ENCODE measurements around the gene AMY1A. TPM values are rescaled to one million over a fixed set of nuclear protein-coding genes. Genes with fewer than 3 reads are reported as not detected.
"Not testable (repeated sequence)": the region's sequence is repeated elsewhere in the genome, so short reads cannot be mapped to it uniquely, and the experiment has no call there.

Gene AMY1A
- total RNA-seq, result not detected

DNA sequence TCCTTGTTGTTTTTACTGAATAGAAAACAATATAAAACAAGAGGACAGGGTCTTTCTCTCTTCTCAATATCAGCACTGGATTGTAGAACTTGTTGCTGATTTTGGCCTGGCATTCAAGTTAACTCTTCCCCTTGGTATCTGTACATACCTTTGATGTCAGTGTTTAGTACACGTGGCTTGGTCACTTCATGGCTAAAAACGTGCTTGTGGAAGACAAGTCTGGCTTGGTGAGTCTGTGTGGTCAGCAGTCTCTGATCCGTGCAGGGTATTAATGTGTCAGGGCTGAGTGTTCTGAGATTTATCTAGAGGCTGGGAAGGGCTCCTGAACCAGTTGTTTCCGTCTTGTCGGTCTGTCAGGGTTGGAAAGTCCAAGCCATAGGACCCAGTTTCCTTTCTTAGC, at the start of gene AMY1A:
TSS of gene AMY1A (plus strand) at position 301 of the 400 bp plus-strand sequence. CDS start 571 bp downstream, outside the sequence.
- H3K4me3 Mint-ChIP-seq; H3K36me3 Mint-ChIP-seq (ENCODE audit: low read depth); DNase-seq; H3K27me3 Mint-ChIP-seq; H3K9me3 Mint-ChIP-seq; H3K4me1 Mint-ChIP-seq; H3K27ac Mint-ChIP-seq; CTCF ChIA-PET; POLR2A ChIA-PET: not testable (repeated sequence)

DNA sequence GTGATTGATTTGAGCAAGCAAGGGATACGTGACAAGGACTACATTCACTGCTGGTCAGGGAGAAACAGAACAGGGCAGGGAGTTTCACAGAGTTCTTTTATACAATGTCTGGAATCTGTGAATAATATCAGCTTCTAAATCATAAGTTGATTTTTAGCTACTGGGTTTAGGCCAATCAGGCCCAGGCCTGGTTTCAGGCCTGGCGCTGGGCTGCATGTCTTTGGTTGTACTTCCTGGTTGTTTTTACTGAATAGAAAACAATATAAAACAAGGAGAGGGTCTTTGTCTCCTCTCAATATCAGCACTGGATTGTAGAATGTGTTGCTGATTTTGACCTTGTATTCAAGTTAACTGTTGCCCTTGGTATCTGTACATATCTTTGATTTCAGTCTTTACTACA, 39.2 kb upstream of the AMY1A start:
- Mint-ChIP-seq H3K27ac (no peak overlapping the region), H3K4me3 (no peak overlapping the region), H3K27me3 (no peaks in the 10 kb centered on the region), H3K4me1 (no peaks in the 10 kb centered on the region), H3K9me3 (no peaks in the 10 kb centered on the region), H3K36me3 (ENCODE audit: low read depth) (no peaks in the 10 kb centered on the region)
- no peak for DNase-seq
- CTCF ChIA-PET, result no interaction called here
- POLR2A ChIA-PET, result no interaction called here

DNA sequence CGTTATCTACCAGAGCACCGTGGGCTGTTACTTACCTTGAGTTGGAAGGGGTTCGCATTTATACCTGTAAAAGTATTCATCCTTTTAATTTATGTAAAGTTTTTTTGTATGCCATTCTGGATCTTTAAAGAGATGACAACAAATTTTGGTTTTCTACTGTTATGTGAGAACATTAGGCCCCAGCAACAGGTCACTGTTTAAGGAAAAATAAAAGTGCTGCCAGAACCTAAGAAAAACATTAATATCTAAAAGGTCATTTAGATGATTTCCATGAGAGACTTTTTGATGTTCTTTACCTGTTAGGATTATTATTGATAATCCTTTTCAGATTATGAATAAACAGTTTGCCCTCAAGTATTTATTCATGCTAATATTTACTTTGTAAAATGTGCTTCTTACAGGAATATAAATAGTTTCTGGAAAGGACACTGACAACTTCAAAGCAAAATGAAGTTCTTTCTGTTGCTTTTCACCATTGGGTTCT, 38.5 kb upstream of the AMY1A start, which contains the start of gene AMY2A:
TSS of gene AMY2A (plus strand) at position 434 of the 484 bp plus-strand sequence. CDS start at position 448, 14 bp downstream.
- DNase-seq; H3K9me3 Mint-ChIP-seq; H3K27me3 Mint-ChIP-seq; H3K4me3 Mint-ChIP-seq; H3K27ac Mint-ChIP-seq; POLR2A ChIA-PET; H3K36me3 Mint-ChIP-seq (ENCODE audit: low read depth); H3K4me1 Mint-ChIP-seq; CTCF ChIA-PET: not testable (repeated sequence)

DNA sequence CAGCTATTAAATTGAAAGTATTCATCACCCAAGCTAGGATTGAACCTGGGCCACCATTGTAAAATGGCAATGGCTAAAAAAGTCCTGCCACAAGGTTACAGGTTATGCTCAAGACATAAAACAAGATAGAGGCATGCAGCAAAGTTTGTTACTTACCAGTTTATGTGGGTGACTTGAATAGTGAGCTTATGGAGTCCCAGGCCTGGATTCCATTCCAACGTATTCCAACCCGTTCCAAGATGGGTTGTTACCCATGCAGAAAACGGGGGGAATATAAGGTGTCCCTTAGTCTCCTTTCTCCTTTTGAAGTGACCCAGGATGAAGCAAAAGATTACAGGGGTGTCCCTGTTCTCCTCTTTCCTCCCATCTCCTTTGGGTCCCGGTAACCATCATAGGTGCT, 28.1 kb upstream of the AMY1A start:
- H3K36me3 Mint-ChIP-seq (ENCODE audit: low read depth); H3K4me1 Mint-ChIP-seq; DNase-seq; H3K27ac Mint-ChIP-seq; H3K4me3 Mint-ChIP-seq; H3K9me3 Mint-ChIP-seq; H3K27me3 Mint-ChIP-seq; POLR2A ChIA-PET; CTCF ChIA-PET: not testable (repeated sequence)

DNA sequence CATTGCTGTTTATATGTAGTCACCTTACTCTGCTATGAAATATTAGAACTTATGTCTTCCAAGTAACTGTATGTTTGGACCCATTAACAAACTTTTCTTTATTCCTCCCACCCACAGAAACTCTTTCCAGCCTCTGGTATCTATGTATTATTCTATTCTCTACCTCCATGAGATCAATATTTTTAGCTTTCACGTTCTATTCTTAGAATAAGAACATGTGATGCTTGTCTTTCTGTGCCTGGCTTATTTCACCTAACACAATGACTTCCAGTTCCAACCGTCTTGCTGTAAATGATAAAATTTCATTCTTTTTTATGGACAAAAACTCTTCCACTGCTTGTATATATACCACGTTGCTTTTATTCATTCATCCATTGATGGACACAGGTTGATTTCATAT, 14.4 kb upstream of the AMY1A start:
- H3K27ac Mint-ChIP-seq; POLR2A ChIA-PET; H3K9me3 Mint-ChIP-seq; H3K27me3 Mint-ChIP-seq; DNase-seq; H3K36me3 Mint-ChIP-seq (ENCODE audit: low read depth); H3K4me3 Mint-ChIP-seq; CTCF ChIA-PET; H3K4me1 Mint-ChIP-seq: not testable (repeated sequence)

DNA sequence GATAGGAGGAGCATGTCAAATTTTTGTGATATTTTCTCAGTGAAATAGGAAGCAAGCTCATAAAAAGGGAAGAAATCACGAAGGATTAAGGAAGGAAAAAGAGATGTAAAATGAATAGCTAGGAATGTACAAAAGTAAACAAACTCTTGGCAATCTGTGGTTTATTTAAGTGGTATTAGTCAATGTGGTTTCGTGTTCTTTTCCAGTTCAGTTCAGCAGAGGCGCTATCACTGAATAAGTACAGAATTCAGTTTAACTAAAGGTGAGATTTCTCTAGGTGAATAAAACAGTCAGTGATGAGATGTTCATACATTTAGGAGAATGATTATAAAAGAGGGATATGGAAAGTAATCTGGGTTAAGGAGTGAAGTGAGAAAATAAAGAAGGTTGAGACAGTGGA, 11.7 kb upstream of the AMY1A start:
- H3K27ac Mint-ChIP-seq, CTCF ChIA-PET: not testable (repeated sequence)

DNA sequence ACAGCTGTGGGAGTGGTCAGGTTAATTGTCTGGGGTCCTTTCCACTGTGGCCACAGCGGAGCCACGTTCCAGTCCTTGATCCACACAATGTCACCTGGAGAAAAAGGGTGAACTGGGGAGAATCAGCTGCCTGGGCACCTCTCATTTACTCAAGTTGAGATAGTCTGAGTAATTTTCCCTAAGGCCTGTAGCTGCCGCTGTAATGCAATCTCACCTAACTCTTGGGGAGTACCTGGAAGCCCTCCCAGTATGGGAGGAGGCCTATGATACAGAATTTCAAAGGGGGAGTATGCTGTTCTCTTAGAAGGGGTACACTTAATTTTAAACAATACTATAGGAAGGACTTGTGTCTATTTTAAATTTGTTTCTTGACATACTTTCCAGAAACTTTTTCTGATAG, 5.3 kb upstream of the AMY1A start:
- CTCF ChIA-PET; H3K9me3 Mint-ChIP-seq; POLR2A ChIA-PET; H3K27ac Mint-ChIP-seq; H3K27me3 Mint-ChIP-seq; H3K4me3 Mint-ChIP-seq; H3K4me1 Mint-ChIP-seq; H3K36me3 Mint-ChIP-seq (ENCODE audit: low read depth); DNase-seq: not testable (repeated sequence)

More for the DNA sequence above, 11.7 kb upstream of the AMY1A start:
- H3K36me3 Mint-ChIP-seq (ENCODE audit: low read depth); DNase-seq; POLR2A ChIA-PET; H3K9me3 Mint-ChIP-seq; H3K27me3 Mint-ChIP-seq; H3K4me1 Mint-ChIP-seq; H3K4me3 Mint-ChIP-seq: not testable (repeated sequence)

DNA sequence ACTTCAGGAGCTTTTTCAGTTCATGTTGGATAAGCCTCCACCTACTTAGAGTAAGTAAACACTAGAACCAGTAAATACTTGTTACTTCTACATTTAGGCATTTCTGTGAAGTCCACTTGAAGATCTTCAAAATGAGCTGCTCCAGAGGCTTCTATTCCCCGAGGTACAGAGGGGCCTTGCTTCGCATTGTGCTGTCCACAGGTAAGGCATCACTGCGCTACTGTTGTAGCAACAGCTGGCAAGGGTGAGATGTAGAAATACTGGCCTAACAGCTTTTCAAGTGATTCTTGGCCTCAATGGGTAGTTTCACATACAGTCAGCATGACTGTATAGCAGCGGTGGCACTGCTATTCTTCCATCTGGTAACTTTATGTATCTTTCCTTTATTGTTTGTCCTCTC, 4.7 kb upstream of the AMY1A start:
- DNase-seq; H3K36me3 Mint-ChIP-seq (ENCODE audit: low read depth); H3K9me3 Mint-ChIP-seq; CTCF ChIA-PET; H3K27ac Mint-ChIP-seq; H3K4me1 Mint-ChIP-seq; H3K27me3 Mint-ChIP-seq; POLR2A ChIA-PET; H3K4me3 Mint-ChIP-seq: not testable (repeated sequence)

DNA sequence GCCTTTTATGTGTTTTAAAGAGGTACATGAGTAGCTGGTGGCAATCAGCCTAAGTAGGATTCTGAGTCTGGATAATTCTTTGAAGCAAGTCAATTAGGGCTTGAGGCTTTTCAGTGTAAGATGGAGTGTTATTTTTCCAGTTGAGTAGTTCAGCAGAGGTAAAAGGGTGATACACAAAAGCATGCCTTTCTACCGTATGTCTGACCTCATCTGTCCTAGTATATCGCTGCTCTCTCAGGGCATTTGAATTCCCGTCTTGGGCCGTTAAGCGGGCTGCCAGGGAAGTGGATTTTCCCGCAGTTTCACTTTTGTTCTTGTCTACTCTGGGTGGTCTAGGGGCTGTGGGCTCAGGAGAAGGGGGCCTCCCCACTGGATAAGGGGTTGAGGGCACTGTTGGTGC, 1.4 kb upstream of the AMY1A start:
- DNase-seq; CTCF ChIA-PET; H3K27me3 Mint-ChIP-seq; H3K27ac Mint-ChIP-seq; H3K4me1 Mint-ChIP-seq; POLR2A ChIA-PET; H3K4me3 Mint-ChIP-seq; H3K9me3 Mint-ChIP-seq; H3K36me3 Mint-ChIP-seq (ENCODE audit: low read depth): not testable (repeated sequence)

DNA sequence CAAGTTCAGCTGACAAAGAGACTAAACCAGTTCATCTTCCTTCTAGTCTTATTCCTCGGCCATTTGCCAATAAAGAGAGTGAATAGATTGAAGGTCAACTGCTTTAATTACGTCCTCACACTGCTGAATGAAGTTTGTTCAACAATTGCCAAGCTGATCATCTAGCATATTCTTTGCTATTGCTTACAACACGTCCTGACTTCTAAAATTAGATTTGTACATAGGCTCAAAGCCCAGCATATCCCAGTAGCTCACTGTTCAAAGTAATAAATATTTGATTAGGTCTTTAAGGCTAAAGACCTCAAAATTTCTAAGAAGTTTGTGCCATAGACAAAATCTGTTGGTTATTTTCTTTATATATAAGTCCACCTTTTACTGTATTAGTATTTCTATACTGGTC, 20.8 kb downstream of the AMY1A start:
- DNase-seq; H3K27ac Mint-ChIP-seq; H3K27me3 Mint-ChIP-seq; H3K4me1 Mint-ChIP-seq; H3K9me3 Mint-ChIP-seq; H3K4me3 Mint-ChIP-seq; CTCF ChIA-PET; POLR2A ChIA-PET; H3K36me3 Mint-ChIP-seq (ENCODE audit: low read depth): not testable (repeated sequence)

DNA sequence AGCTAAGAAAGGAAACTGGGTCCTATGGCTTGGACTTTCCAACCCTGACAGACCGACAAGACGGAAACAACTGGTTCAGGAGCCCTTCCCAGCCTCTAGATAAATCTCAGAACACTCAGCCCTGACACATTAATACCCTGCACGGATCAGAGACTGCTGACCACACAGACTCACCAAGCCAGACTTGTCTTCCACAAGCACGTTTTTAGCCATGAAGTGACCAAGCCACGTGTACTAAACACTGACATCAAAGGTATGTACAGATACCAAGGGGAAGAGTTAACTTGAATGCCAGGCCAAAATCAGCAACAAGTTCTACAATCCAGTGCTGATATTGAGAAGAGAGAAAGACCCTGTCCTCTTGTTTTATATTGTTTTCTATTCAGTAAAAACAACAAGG, 40.5 kb downstream of the AMY1A start, which contains the start of gene AMY1B:
TSS of gene AMY1B (minus strand) at position 101 of the 400 bp plus-strand sequence. CDS start 571 bp downstream, outside the sequence.
- H3K27me3 Mint-ChIP-seq; DNase-seq; H3K36me3 Mint-ChIP-seq (ENCODE audit: low read depth); H3K27ac Mint-ChIP-seq; H3K4me1 Mint-ChIP-seq; POLR2A ChIA-PET; H3K9me3 Mint-ChIP-seq; CTCF ChIA-PET; H3K4me3 Mint-ChIP-seq: not testable (repeated sequence)

DNA sequence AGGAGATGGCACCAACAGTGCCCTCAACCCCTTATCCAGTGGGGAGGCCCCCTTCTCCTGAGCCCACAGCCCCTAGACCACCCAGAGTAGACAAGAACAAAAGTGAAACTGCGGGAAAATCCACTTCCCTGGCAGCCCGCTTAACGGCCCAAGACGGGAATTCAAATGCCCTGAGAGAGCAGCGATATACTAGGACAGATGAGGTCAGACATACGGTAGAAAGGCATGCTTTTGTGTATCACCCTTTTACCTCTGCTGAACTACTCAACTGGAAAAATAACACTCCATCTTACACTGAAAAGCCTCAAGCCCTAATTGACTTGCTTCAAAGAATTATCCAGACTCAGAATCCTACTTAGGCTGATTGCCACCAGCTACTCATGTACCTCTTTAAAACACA, 41.9 kb downstream of the AMY1A start:
- H3K4me3 Mint-ChIP-seq; H3K27me3 Mint-ChIP-seq; H3K4me1 Mint-ChIP-seq; H3K36me3 Mint-ChIP-seq (ENCODE audit: low read depth); POLR2A ChIA-PET; H3K27ac Mint-ChIP-seq; H3K9me3 Mint-ChIP-seq; CTCF ChIA-PET; DNase-seq: not testable (repeated sequence)

DNA sequence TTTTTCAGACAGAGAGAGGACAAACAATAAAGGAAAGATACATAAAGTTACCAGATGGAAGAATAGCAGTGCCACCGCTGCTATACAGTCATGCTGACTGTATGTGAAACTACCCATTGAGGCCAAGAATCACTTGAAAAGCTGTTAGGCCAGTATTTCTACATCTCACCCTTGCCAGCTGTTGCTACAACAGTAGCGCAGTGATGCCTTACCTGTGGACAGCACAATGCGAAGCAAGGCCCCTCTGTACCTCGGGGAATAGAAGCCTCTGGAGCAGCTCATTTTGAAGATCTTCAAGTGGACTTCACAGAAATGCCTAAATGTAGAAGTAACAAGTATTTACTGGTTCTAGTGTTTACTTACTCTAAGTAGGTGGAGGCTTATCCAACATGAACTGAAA, 45.1 kb downstream of the AMY1A start:
- H3K36me3 Mint-ChIP-seq (ENCODE audit: low read depth); POLR2A ChIA-PET; H3K4me3 Mint-ChIP-seq; CTCF ChIA-PET; H3K27ac Mint-ChIP-seq; H3K9me3 Mint-ChIP-seq; H3K4me1 Mint-ChIP-seq; DNase-seq; H3K27me3 Mint-ChIP-seq: not testable (repeated sequence)

DNA sequence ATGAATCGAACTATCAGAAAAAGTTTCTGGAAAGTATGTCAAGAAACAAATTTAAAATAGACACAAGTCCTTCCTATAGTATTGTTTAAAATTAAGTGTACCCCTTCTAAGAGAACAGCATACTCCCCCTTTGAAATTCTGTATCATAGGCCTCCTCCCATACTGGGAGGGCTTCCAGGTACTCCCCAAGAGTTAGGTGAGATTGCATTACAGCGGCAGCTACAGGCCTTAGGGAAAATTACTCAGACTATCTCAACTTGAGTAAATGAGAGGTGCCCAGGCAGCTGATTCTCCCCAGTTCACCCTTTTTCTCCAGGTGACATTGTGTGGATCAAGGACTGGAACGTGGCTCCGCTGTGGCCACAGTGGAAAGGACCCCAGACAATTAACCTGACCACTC, 45.7 kb downstream of the AMY1A start:
- CTCF ChIA-PET, result not testable (repeated sequence)

DNA sequence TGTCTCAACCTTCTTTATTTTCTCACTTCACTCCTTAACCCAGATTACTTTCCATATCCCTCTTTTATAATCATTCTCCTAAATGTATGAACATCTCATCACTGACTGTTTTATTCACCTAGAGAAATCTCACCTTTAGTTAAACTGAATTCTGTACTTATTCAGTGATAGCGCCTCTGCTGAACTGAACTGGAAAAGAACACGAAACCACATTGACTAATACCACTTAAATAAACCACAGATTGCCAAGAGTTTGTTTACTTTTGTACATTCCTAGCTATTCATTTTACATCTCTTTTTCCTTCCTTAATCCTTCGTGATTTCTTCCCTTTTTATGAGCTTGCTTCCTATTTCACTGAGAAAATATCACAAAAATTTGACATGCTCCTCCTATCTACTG, 52.1 kb downstream of the AMY1A start:
- H3K36me3 Mint-ChIP-seq (ENCODE audit: low read depth); CTCF ChIA-PET; H3K27ac Mint-ChIP-seq; H3K9me3 Mint-ChIP-seq; DNase-seq; H3K4me3 Mint-ChIP-seq; H3K4me1 Mint-ChIP-seq; POLR2A ChIA-PET; H3K27me3 Mint-ChIP-seq: not testable (repeated sequence)

More for the DNA sequence above, 45.7 kb downstream of the AMY1A start:
- POLR2A ChIA-PET; H3K4me3 Mint-ChIP-seq; H3K9me3 Mint-ChIP-seq; H3K27me3 Mint-ChIP-seq; DNase-seq; H3K36me3 Mint-ChIP-seq (ENCODE audit: low read depth); H3K4me1 Mint-ChIP-seq; H3K27ac Mint-ChIP-seq: not testable (repeated sequence)

Measured in activated CD4-positive, alpha-beta memory T cell treated with anti-CD3 and anti-CD28 coated beads, Interleukin-2, amount 10 ng/mL, durations not matched to agents 7 days and 5 days (primary cell).